NCI-H2081 treated with DMSO at 0.1 percent for 48 hours (cell line): ENCODE measurements around the gene LILRB5.
"Not testable (repeated sequence)": the region's sequence is repeated elsewhere in the genome, so short reads cannot be mapped to it uniquely, and the experiment has no call there.

Experiments used
- DNase-seq: peaks from one replicate; lab custom pipeline; 2025; lab: John Stamatoyannopoulos, UW

LILRB5 gene

DNA sequence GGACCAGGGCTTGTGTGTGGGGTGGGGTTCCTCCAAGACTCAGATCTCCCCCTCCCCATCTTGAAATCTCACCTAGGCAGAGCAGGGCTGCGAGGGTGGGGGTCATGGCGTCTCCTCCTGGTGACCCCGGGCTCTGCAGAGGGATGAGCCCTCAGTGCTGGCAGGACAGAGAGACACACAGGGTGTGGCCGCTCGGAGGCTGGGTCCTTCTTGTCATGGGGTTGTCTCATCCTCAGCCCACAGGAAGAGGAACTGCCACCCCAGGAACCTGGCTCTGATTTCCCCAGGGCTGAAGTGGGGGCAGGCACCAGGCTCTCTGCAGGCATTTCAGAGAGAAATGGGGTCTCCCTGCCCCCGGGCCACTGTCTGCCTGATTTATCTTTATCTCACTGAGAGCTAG lies 14.4 kb downstream of the LILRB5 start, which contains the start of gene LILRA6:
Gene LILRA6, minus strand, starts transcription at position 145 of the 400 bp plus-strand sequence.
- DNase-seq, result not testable (repeated sequence)

DNA sequence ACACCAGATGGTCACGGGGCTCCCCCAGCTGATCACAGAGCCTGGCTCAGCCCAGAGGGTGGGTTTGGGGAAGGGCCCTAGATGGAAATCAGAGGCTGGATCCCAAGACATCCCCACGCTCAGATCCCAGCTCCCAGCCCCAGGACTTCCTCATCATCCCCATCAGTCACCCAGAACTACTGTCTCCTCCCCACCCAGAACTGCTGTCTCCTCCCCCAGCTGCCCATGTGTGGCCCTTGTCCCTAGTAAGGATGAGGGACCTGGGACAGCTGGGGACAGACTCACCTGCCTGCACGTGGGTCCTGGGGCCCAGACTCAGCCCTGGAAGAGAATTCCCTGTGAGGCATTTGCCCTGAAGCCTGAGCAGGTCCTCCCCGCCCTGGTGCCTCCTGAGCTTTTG lies 14.8 kb downstream of the LILRB5 start:
- not testable (repeated sequence) for DNase-seq

DNA sequence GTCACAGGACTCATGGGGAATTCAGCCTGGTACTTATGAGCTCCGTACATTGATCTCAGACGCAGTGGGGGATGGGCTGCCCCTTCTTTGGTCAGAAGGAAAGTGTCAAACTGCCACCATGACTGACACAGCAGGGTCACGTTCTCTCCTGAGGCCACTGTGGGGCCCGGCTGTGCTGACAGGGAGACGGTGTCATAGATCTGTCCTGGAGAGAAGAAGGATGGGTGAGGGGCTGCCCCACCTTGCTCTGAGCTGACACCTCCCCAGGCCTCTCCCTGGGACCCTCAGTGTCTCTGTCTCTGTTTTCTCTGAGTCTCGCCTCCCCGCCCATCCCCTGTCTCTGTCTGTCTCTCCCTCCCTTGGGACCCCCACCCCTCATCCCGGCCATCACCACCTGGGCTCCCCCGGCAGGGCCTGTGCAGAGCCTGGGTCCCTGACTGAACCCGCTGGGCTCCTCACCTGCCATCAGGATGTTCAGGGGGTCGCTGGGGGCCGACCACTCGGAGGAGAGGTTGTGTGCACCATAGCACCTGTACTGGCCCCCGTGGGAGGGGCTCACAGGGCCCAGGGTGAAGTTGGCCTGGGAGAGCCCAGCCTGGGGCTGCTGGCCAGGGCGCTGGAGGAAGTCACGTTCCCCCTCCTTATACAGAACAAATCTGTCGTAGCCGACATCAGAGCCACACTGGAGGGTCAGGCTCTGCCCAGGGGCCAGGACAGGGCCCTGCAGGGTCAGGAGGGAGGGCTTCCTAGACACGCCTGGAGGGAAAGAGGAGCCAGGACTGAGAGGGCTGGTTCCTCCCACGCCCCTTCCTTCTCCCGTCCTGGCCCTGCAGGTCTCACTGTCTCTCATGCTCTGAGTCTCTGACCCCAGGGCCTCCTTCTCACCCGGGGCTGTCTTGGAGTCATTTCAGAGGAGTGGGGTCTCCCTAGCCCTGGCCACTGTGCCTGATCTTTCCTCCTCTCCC lies 16.4 kb downstream of the LILRB5 start:
- not testable (repeated sequence) for DNase-seq

DNA sequence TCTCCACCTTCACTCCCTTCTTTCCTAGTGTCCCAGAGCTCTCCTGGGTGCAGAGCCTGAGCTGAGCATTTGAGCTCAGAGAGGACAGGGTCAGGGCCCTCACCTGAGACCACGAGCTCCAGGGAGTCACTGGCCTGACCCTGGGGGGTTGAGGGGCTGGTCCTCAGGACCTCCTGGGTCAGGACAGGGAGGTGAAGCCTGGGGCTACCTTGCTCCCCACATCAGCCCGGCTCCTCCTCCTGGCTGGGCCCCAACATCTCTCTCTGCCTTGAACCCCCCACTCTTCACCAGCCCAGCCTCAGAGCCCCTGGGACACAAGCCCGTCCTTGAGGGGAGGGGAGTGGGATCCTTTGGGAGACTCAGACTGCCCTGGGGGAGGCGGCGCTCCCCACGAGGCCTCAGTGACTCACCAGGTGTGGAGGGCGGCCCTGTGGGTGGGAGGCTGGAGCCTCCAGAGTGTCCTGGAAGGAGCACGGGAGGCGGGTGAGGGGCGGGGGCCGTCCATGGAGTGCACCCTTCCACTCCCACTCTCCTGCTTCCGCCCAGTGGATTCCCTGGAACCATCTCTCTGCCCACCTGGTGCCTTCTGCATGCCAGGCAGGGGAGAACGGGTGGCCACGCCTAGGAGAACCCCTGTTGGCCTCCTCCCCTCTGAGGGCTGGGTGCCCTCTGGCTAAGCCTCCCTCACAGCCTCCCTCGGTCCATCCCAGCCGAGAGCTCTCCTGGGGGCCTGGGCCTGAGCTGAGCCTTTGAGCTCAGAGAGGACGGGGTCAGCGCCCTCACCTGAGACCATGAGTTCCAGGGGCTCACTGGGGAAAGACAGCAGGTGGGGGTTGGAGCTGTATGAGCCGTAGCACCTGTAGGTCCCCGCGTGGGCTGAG lies 17.3 kb downstream of the LILRB5 start:
- DNase-seq, result not testable (repeated sequence)

DNA sequence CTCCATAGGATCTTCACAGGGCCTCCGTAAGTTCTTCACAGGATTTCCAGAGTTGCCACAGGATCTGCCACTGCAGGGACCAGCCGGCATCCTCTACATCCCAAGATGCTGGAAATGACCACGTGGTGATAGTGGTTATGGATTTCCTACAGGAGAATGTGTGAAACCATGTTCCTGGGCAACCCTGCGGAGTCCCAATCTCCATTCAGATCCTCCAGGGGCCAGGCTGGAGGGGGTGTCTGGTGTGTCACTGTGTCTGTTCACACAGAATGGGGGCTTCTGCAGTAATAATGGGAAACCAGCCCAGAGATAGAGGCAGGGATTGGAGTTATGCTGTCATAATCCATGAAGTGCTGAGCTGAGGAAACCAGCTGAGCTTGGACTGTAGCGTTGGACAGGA lies 23.1 kb downstream of the LILRB5 start:
- DNase-seq, result no peak

DNA sequence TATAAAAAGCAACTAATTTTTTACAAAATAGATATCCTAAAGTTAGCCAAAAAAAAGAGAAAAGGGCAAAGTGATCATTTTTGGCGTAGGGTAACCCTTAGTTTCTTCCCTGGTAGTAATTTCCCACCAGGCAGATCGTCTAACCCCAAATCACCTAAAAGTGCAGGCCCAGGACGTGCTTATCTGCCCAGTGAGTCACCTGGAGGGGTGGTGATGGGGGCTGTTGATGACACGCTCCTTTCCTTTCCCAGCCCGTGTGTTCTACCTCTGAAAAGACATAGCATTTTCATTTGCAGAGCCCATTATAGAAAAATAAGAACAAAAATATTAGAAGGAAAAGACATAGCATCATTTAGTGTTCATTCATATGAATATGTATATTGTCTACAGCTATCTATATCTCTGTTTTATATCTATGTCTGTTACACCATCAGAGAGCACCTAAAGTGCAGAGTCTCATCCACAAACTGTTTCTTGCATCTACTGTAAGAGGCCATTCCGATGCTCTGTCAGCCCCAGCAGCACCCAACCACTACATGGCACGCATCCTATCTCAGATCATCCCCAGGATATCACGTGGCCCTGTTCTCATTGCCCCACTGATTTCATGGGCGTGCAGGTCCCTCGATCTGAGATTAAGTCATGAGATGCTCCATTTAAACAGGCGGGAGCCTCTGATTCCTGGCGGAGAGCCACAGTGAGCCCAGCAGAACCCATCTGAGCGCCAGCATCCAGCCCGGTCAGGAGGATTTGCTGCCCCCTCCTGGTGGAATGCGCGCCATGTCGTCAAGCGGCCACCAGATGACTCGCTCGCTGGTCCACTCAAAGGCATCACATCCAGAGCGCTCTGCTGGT lies 25.8 kb downstream of the LILRB5 start:
- DNase-seq, result peak; percentile 8

DNA sequence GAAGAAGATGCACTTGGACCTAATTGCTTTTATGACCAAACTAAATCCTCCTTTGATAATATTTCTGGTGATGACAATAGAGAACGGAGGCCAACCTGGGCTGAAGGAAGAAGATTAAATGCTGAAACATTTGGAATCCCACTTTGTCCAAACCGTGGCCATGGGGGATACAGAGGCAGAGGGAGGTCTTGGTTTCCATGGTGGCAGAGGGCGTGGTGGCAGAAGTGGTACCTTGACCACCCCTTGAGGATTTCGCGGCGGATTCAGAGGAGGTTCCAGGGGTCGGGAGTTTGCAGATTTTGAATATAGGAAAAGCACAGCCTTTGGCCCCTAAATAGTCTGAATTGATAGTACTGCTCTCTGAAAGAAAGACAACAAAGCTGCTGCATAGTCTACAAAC lies 27.0 kb downstream of the LILRB5 start:
- DNase-seq, result no peak

DNA sequence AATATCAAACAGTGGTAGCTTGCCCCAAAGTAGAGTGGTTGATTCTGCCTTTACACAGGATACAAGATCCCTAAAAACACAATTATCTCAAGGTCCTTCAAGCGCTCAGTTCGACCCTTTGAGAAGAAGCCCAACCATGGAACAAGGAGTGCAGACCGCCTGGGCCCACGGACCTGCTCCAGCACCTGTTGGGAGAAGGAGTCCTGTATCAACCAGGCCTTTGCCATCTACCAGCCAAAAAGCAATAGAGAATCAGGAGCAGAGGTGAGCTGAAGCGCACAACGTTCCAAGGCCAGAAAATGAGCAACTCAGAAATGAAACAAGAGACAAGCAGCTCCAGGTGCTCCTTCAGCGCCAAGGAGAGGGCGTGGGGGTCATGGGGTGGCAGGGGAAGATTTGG lies 27.9 kb downstream of the LILRB5 start:
- no peak for DNase-seq

DNA sequence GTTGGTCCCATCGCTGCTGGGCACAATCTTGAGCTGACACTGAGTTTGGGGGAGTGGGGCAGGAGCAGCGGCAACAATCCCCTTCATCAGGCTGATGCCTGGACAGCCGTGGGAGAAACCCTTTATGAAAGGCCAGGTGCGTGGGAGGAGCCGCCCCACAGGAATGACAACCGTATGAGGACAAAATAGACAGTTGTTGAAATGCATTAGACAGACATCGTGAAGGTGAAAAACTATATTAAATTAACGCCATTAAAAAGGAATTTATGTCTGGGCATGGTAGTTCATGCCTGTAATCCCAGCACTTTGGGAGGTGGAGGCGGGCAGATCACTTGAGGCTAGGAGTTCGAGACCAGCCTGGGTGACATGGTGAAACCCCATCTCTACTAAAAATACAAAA lies 32.5 kb downstream of the LILRB5 start:
- DNase-seq, result not testable (repeated sequence)

DNA sequence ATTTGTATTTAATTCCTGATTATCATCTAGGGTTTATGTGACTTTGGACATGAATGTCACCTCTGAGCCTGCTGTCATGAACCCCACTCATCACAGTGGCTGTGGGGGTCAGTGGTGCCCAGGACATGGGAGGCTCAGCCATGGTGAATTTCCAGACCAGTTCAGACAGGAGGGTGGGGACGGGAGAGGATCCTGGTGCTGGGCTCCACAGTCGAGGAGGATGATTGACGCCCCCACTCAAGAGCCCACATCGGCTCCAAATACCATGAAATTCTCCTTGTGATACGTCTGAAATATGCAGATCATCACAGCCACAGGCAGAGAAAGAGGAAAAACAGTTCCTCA lies 33.2 kb downstream of the LILRB5 start:
- DNase-seq, result not testable (repeated sequence)

DNA sequence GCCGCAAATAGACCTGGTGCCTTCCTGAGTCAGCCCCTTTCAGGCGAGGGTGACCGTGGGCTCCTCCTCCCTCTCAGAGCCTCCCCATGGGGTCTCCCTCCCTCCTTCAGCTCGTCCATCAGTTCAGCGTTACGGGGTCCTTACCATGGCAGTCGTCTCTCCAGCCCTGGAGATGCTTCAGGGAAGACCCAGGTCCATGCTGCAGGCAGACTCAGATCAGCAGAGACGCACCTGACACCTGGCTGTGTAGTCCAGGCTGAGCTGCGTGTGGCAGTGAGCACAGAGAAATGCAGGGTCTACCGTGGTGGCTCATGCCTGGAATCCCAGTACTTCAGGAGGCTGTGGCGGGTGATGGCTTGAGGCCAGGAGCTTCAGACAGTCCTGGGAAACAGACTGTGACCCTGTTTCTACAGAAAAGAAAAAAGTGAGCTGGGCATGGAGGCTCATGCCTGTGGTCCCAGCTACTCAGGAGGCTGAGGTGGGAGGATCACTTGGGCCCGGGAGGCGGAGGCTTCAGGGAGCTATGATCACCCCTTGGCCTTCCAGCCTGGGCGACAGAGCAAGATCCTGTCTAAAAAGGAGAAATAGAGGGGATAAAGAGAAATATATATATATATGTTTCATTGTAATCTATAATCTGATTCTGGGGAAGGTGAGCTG lies 33.7 kb downstream of the LILRB5 start:
- not testable (repeated sequence) for DNase-seq

DNA sequence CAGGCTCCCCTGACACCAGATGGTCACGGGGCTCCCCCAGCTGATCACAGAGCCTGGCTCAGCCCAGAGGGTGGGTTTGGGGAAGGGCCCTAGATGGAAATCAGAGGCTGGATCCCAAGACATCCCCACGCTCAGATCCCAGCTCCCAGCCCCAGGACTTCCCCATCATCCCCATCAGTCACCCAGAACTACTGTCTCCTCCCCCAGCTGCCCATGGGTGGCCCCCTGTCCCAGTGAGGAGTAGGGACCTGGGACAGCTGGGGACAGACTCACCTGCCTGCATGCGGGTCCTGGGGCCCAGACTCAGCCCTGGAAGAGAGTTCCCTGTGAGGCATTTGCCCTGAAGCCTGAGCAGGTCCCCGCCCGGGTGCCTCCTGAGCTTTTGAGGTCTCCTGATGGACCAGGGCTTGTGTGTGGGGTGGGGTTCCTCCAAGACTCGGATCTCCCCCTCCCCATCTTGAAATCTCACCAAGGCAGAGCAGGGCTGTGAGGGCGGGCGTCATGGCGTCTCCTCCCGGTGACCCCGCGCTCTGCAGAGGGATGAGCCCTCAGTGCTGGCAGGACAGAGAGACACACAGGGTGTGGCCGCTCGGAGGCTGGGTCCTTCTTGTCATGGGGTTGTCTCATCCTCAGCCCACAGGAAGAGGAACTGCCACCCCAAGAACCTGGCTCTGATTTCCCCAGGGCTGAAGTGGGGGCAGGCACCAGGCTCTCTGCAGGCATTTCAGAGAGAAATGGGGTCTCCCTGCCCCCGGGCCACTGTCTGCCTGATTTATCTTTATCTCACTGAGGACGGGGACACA lies 34.4 kb downstream of the LILRB5 start, which contains the start of gene LILRB3:
Gene LILRB3, minus strand, starts transcription at position 534 of the 803 bp plus-strand sequence. Its CDS starts 31 bp downstream, at position 503.
- DNase-seq, result not testable (repeated sequence)

DNA sequence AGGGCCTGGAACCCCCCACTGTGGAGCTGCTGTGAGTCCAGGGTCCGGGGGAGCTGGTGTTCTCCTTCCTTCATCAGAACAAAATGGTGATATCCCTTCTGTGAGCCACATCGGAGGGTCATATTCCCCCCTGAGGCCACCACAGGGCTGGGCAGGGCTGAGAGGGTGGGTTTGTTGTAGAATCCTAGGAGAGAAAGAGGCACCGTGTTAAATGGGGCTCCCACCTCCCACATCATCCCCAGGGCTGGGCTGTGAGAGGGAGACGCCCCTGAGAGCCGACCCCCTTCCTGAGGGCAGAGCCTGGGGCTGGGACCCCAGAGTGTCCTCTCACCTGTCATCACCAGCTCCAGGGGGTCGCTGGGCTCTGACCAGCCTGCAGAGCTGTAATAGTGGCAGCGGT lies 35.1 kb downstream of the LILRB5 start:
- not testable (repeated sequence) for DNase-seq

DNA sequence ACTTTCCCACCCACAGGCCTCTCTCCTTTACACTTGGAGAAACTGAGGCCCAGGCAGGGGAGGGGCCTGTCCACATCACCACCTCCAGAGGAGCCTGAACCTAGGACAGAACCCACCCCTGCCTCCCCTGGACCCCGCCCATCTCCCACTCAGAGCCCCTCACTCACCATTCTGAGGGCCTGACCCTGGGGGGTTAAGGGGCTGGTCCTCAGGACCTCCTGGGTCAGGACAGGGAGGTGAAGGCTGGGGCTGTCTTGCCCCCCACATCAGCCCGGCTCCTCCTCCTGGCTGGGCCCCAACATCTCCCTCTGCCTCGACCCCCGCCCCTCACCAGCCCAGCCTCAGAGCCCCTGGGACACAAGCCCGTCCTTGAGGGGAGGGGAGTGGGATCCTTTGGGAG lies 37.4 kb downstream of the LILRB5 start:
- DNase-seq, result not testable (repeated sequence)

DNA sequence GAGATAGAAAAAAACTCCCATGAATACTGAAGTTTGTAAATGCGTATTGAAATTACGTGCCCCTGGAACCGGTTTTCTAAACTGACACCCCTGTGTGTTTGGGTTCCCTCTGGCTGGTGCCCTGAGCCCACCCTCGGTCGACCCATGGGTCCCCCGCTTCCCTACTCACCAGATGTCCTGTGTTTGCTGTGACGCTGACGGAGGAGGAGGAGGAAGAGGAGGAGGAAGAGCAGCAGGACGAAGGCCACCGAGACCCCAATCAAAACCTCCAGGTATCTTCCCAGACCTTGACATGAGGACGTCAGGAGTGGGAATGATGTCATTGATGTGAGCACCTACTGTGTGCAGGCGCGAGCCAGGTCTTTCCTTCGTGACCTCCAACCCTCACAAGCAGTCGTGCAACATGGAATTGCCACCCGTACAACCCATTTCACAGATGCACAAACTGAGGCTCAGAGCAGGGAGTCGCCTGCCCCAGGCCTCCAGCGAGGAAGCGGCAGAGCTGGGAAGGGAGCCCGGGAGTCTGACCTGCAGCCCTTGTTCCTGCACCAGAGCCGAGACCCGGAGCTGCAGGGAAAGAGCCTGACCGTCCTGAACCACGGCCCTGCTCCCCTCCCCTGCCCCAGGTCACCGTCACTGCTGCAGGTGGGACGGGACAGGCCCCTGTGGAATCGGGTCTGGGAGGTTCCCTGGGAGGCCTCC lies 38.0 kb downstream of the LILRB5 start:
- no peak for DNase-seq

DNA sequence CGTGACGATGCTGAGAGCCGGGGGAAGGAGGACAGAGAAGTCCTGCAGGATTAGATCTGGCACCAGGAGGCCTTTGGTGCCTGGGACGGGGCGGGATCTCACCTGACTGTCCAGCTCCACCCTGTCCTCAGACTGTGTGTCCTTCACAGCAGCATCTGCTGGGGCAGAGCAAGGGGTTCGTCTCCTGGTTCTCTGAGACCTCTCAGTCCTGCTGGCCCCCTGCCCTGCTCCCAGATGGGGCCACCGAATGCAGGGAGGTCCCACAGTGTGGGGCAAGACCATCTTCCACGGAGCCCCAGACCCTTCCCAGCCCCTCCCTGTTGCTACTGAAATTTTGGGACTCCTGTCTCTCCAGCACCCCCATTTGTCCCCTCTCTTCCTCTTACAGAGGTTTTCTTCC lies 38.8 kb downstream of the LILRB5 start:
- DNase-seq, result no peak

DNA sequence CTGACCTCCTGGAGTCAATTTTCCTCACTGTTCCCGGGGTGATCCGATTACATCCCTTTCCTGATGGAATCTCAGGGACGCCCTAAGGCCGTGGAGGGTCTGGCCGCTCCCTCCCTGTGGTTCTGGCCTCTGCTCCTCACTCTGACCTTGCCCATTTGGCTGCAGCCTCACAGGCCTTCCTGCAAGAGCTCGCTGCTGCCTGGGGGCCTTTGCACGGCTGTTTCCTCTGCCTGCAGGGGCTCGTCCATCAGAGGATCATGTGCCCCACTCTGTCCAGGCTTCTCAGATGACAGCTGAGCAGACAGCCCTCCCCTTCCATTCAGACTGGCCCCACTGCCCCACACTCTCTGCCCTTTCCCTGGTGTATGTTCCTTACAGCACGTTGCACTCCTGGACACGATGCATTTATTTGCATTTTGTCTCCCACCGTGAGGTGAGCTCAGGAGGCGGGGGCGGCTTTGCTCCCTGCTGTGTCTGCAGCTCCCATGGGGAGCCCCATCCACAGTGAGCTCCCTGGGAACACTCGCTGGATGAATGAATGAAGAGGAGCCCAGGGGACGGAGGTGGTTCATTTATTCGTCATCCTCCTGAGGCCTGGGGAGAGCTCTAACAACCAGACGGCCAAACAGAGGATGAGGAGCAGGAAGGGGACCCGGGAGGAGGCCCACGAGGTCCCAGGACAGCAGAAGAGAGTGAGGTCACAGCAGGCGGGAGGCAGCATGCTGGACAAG lies 39.4 kb downstream of the LILRB5 start:
- not testable (repeated sequence) for DNase-seq

DNA sequence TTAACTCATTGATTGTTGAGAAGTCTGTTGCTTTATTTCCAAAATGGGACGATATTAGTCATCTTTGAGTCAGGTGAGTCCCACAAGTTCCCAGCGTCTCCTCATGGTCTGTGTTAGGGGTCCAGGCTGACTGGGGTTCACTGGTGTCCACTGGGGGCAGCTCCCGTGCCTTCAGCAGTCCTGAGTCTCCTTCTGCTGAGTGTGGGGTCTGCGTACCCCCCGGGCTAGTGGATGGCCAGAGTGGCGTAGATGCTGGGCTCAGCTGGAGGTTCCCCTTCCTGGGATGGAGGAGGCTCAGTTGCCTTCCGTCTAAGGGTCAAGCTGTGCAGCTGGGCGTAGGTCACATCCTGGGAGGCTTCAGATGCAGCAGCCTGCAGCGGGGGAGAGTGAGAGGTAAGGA lies 40.2 kb downstream of the LILRB5 start:
- no peak for DNase-seq

DNA sequence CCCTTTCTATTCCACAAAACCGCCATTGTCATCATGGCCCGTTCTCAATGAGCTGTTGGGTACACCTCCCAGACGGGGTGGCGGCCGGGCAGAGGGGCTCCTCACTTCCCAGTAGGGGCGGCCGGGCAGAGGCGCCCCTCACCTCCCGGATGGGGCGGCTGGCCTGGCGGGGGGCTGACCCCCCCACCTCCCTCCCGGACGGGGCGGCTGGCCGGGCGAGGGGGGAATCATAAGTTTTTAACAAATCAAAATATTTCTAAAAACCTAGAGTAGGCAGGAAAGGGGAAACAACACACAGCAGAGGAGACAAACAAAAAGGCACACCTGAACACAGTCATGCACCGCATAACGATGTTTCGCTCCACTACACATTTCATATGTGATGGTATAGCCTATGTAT lies 42.3 kb downstream of the LILRB5 start:
- not testable (repeated sequence) for DNase-seq
